Ishikawa (cell line): Measurements from ENCODE around the gene ARFGAP1.

Source experiments
- CEBPB ChIP-seq: IDR thresholded peaks from 2 replicates; pipeline ENCODE4 v1.6.1; 2012
- CREB1 ChIP-seq: IDR thresholded peaks from 2 replicates; pipeline ENCODE4 v1.6.1; 2012; ENCODE audit warnings: low read depth
- EGR1 ChIP-seq: IDR thresholded peaks from 2 replicates; pipeline ENCODE4 v1.6.1; 2012
- EP300 ChIP-seq: IDR thresholded peaks from 2 replicates; pipeline ENCODE4 v1.6.1; 2012; ENCODE audit warnings: borderline replicate concordance
- FOXM1 ChIP-seq: IDR thresholded peaks from 2 replicates; pipeline ENCODE4 v1.6.1; 2012; ENCODE audit warnings: low read depth, borderline replicate concordance
- NFIC ChIP-seq: IDR thresholded peaks from 2 replicates; pipeline ENCODE4 v1.6.1; 2012
- RAD21 ChIP-seq: IDR thresholded peaks from 2 replicates; pipeline ENCODE4 v1.6.1; 2012; ENCODE audit warnings: low read depth
- TAF1 ChIP-seq: IDR thresholded peaks from 2 replicates; pipeline ENCODE4 v1.6.1; 2012; ENCODE audit warnings: low read depth, mild to moderate bottlenecking
- TCF12 ChIP-seq: IDR thresholded peaks from 2 replicates; pipeline ENCODE4 v1.6.1; 2012; ENCODE audit warnings: low read depth
- TEAD4 ChIP-seq: IDR thresholded peaks from 2 replicates; pipeline ENCODE4 v1.6.1; 2012
- YY1 ChIP-seq: IDR thresholded peaks from 2 replicates; pipeline ENCODE4 v1.6.1; 2012; ENCODE audit warnings: low read depth
- ZBTB7A ChIP-seq: IDR thresholded peaks from 2 replicates; pipeline ENCODE4 v1.6.1; 2012; ENCODE audit warnings: low read depth
- TF ChIP-seq, protein P1 (sequence below): IDR thresholded peaks from 2 replicates; pipeline ENCODE4 v1.6.1; 2012
- TF ChIP-seq, protein P2 (sequence below): IDR thresholded peaks from 2 replicates; pipeline ENCODE4 v1.6.1; 2012
- TF ChIP-seq, protein P3 (sequence below): IDR thresholded peaks from 2 replicates; pipeline ENCODE4 v1.6.1; 2012; ENCODE audit warnings: low read depth, mild to moderate bottlenecking

The ARFGAP1 gene

DNA sequence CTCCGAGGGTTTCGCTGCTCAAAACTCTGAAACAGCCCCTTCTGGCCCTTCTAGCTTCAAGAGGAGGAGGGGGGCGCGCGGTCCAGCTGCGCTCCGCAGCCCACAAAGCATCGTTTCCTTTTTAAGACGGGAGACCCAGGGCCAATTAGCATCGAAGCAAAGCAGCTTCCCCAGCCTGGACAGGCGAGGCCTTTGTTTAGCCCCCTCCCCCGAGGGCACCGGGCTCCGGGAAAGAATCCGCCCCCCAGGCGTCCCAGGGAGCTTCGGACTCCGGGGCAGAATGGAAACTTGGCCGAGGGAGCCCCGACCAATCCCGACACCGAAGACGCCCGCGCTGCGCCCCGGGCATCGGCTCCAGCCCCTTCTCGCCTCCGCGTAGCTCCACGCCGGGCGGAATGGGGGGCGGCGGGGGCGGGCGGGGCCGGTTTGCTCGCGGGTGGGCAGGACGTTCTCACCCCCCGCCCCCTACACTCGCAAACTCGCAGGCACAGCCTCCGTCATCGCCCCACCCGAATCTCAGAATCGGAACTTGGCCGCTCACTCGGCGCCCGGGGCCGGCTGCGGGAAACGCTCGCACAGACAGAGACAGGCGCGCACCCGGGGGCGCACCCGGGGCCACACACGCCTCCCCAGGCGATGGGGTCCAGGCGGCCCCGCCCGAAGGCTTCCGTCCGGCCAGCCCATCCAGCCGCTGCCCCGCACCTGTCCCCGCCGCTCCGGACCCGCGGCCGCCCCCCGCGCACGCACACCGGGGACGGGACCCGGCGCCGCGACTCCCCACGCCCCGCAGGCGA, 19.0 kb upstream of the ARFGAP1 start:
- no peak for TF ChIP-seq CEBPB
- TF ChIP-seq NFIC, result no peak
- no peak for TF ChIP-seq EP300
- no peak for TF ChIP-seq EGR1
- TF ChIP-seq, protein P1, sequence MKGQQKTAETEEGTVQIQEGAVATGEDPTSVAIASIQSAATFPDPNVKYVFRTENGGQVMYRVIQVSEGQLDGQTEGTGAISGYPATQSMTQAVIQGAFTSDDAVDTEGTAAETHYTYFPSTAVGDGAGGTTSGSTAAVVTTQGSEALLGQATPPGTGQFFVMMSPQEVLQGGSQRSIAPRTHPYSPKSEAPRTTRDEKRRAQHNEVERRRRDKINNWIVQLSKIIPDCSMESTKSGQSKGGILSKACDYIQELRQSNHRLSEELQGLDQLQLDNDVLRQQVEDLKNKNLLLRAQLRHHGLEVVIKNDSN, result no peak
- no peak for TF ChIP-seq CREB1
- TF ChIP-seq, protein P2, sequence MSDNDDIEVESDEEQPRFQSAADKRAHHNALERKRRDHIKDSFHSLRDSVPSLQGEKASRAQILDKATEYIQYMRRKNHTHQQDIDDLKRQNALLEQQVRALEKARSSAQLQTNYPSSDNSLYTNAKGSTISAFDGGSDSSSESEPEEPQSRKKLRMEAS, result no peak
- TF ChIP-seq FOXM1, result no peak
- no peak for TF ChIP-seq TAF1

DNA sequence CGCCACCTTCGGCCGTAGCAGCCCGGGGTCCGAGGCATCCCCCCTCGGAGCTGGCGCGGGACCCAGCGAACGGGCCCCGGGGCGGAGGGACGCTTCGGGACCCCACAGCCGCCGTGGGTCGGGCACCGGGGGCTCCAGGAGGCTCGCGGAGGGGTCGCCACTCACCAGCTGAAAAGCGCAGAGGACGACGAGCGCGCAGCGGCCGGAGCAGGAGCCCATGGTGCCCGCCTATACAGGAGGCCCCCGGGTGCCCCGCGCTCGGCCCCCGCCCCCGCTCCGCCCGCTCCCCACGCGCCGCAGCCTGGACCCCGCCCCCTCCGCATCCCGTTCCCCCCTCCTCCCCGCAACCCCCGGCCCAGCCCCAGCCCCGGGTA, 18.4 kb upstream of the ARFGAP1 start, which contains the start of gene NKAIN4:
Gene NKAIN4, minus strand, starts transcription at position 232 of the 374 bp plus-strand sequence. Its CDS starts 13 bp downstream, at position 219.
- TF ChIP-seq RAD21 (no peak), TEAD4 (no peak), CREB1 (no peak), EP300 (no peak), TAF1 (no peak), CEBPB (no peak), YY1 (no peak), TCF12 (no peak), NFIC (no peak), ZBTB7A (no peak), FOXM1 (no peak), EGR1 (no peak)
- TF ChIP-seq, protein P3, sequence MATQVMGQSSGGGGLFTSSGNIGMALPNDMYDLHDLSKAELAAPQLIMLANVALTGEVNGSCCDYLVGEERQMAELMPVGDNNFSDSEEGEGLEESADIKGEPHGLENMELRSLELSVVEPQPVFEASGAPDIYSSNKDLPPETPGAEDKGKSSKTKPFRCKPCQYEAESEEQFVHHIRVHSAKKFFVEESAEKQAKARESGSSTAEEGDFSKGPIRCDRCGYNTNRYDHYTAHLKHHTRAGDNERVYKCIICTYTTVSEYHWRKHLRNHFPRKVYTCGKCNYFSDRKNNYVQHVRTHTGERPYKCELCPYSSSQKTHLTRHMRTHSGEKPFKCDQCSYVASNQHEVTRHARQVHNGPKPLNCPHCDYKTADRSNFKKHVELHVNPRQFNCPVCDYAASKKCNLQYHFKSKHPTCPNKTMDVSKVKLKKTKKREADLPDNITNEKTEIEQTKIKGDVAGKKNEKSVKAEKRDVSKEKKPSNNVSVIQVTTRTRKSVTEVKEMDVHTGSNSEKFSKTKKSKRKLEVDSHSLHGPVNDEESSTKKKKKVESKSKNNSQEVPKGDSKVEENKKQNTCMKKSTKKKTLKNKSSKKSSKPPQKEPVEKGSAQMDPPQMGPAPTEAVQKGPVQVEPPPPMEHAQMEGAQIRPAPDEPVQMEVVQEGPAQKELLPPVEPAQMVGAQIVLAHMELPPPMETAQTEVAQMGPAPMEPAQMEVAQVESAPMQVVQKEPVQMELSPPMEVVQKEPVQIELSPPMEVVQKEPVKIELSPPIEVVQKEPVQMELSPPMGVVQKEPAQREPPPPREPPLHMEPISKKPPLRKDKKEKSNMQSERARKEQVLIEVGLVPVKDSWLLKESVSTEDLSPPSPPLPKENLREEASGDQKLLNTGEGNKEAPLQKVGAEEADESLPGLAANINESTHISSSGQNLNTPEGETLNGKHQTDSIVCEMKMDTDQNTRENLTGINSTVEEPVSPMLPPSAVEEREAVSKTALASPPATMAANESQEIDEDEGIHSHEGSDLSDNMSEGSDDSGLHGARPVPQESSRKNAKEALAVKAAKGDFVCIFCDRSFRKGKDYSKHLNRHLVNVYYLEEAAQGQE, result no peak
- TF ChIP-seq, protein P2, result no peak
- TF ChIP-seq, protein P1, result no peak

DNA sequence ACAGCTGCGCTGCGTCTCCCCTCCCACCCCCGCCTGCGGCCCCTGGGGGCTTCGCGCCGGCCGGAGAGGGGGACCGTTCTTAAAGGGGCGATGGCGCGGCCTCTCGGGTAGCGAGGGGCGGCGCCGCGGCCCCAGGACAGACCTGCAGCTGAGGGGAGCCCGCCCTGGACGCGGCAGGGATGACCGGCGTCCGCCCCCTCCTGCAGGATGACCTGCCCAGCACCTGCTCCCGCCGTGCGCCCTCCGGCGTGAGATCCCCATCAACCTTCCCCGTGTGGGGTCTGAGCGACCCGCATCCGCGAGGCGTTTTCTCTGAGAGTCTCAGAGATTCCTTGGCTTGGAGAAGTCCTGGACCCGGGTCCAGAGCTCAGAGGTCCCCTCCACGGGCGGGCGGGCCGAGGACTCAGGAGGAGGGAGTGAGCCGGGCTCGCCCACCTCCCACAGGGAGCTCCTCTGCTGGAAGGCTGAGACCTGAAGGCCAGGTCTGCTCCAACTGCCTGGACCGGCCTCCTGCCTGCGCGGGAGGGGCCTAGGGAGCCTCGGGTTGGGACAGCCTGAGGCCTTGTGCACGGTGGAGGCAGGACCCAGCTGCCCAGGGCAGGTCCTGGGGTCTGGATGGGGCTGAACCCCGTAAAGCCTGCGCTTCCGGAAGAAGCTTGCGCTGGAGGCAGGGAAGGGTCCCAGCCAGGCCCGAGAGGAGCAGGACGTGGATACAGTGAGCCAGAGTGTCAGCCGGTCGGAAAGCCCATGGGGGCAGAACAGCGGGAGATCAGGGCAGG, 17.8 kb upstream of the ARFGAP1 start:
- TF ChIP-seq TAF1 (no peak), EGR1 (no peak), NFIC (no peak), CREB1 (no peak), EP300 (no peak)
- TF ChIP-seq, protein P1, result no peak
- TF ChIP-seq, protein P2, result no peak

DNA sequence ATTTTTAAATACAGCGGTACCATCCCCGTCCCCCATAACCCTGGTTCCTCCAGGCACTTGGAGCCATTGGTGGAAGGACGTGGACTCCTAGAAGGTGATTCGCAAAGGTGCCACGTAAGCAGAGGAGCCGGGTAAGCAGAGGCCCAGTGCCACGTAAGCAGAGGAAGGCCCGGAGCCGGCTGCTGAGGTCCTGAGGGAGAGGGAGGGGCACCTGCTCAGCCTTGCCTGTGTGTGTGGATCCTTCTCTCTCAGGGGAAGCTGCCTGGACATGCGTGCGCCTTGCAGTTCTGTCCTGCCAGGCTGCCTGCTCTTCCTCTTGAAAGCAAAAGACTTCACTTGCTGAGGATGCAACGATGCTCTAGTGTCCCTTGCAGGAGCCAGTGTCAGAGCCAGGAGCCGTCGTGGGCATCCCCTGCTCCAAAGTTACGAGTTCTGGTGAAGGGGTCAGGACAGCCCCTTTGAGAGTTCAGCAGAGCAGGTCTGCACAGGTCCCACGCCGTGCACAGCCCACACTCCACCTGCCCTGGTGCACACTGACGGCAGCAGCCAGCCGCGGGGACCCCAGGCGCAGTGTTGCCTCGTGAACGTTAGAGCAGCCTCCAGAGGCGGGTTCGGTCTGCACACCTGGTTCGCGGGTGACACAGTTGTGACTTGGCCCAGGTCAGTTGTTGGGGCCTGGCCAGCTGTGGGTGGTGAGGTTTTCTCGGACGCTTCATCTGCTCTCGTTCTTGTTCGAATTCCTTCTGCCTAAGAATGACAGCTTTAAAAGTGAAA, 16.5 kb upstream of the ARFGAP1 start:
- TF ChIP-seq EP300 (no peak), CEBPB (no peak), ZBTB7A (no peak), YY1 (no peak), TAF1 (no peak), NFIC (no peak), RAD21 (no peak), TEAD4 (no peak), EGR1 (no peak)
- TF ChIP-seq, protein P3, result no peak
- TF ChIP-seq, protein P2, result no peak
- TF ChIP-seq, protein P1, result no peak
